Measurements from ENCODE around the gene PRAC2. TPM values are rescaled to one million over a fixed set of nuclear protein-coding genes. Genes with fewer than 3 reads are reported as not detected.

PRAC2 gene
- total RNA-seq, 1 experiment from 2014 or later: 0.76 TPM

- peak; percentile 13 for DNase-seq (ENCODE audit: low spot score)
These were observed 10.8 kb downstream of the PRAC2 start for GRCh38 chr17:48733632-48734328.

- no peak for DNase-seq (ENCODE audit: low spot score)
These were observed 11.5 kb downstream of the PRAC2 start for GRCh38 chr17:48734333-48735061.

DNA sequence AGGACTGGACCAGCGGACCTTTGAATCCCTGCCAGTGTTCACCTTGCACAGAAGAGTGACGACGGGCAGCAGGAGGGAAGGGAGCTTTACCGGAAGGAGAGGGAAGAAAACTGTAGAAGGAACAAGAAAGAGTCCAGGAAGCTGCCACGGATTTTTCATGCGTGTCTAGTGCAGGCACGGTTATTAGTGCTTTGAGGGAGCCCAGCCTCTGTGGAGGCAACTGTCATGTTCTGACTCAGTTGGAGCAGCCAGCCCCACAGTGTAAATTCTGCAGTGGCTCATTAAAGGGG is 12.0 kb downstream of the PRAC2 start:
- no peak for DNase-seq (ENCODE audit: low spot score)

GRCh38 chr17:48737330-48738043 is 14.5 kb downstream of the PRAC2 start:
- no peak for DNase-seq (ENCODE audit: low spot score)

DNA sequence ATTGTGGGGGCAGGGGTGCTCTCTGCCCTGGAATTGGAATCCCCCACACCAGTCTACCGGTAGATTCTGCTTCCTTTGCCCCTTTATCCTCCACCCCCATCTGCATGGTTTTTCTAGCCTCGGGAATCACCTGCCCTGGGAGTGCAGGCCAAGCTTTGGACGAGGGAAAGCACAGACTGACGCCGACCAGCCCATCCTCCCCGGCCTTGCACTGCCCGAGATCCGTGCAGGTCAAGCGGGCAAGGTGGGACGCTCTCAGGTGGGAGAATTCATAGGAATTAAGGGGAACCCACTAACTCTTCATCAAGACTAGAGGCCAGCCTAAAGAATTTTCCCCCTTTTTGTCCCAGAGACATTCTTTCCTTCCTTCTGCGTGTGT is 15.4 kb downstream of the PRAC2 start:
- no peak for DNase-seq (ENCODE audit: low spot score)

DNA sequence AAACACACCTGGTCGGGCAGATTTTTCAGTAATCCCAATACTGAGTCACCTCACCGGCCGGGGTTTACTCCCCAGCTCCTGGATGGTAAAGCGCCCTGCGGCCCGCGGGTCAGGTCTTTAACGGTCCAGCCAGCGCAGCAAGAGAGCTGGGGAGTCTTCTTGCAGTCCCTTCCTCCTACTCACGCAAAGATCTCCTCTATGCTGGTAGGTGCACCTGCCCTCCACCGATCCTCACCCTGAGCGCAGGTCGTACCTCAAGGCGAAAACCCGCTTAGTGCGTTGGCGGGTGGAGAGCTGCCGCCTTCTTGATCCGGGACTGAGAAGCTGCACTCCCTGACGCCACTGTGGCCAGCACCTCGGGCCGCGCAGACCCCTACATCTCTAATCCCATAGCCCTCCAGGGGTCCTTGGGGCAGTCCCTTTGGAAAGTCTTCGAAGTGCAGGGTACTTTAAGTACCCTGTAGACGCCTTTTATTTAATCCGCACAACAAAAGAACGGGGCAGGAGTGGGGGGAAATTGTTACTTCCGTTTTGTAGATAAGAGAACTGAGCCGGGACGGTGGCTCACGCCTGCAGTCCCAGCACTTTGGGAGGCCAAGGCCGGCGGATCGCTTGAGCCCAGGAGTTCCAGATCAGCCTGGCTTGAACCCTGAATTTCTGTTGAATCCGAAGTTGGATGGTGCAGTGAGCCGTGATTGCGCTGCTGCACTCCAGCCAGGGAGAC is 16.0 kb downstream of the PRAC2 start:
- DNase-seq (ENCODE audit: low spot score): no peak

- DNase-seq (ENCODE audit: low spot score): no peak
These were observed 17.6 kb downstream of the PRAC2 start for GRCh38 chr17:48740537-48740936.

- DNase-seq (ENCODE audit: low spot score): no peak
These were observed 22.6 kb downstream of the PRAC2 start for GRCh38 chr17:48745381-48746275.

DNA sequence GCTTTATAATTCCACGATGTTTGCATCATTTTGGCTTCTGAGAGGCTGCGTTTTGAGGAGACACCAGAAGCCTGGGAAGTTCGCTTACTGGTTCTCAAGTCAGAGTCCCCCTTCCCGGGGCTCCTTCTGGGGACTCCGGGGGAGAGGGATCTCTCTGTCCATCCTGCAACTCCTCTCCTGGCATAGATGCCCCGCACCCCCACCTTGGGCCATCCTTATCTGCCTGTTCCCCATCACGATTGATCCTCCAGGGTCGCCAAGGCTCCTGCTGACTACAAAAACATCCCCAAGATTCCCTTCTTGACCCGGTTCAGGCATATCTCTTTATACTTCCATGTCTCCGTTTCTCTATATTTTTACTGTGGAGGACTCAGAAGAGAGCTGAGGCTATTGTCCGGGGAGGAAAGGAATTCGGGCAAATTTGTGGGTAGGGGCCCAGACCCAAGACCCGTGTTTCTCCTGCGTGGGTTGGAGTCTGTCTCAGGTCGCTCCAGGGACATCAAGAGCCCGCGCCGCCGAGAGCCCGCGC is 24.0 kb downstream of the PRAC2 start:
- DNase-seq (ENCODE audit: low spot score): no peak

DNA sequence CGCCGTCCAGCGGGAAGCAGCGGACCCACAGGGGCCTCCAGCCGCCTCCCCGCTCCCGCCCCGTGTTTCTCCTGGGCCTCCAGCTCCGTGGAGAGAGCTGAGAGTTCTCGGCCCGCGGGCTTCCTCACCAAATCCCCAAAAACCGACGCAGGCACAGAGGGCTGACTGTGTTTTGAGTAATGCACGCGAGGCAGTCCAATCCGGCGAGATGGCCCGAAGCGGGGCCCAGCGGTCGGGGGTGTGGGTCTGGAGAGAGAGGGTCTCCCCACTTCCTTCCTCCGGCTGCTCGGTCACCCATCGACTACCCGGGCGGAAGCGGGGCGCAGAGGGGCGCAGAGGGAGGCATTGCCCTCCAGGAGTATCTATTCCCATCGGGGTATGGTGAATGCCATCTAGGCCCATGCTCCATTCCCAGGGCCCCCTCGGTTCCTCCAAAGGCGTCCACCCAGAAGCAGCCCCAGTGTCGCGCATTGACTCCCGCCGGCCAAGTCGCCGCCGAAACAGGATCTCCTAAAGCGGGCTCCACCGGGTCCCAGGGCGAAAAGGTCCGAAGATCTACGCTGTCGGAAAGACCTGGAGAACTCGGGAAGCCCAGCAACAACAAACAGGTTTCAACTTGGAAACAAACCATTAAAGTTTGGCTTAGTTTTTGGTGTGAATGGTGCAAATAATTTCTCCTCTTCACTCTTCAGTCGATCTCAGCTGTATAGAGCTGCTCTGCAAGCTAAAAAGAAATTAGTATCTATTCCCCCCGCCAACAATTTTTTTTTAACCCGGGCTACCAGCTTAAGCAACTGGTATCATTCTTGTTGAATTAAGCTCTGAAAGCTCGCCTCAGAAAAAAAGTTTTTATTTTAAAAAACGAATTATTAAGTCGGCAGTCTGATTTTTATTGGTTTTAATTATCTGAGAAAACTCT is 24.7 kb downstream of the PRAC2 start:
- no peak for DNase-seq (ENCODE audit: low spot score)

- no peak for DNase-seq (ENCODE audit: low spot score)
These were observed 26.0 kb downstream of the PRAC2 start for GRCh38 chr17:48748718-48749566.

- no peak for DNase-seq (ENCODE audit: low spot score)
These were observed 26.9 kb downstream of the PRAC2 start for GRCh38 chr17:48749621-48750553.

DNA sequence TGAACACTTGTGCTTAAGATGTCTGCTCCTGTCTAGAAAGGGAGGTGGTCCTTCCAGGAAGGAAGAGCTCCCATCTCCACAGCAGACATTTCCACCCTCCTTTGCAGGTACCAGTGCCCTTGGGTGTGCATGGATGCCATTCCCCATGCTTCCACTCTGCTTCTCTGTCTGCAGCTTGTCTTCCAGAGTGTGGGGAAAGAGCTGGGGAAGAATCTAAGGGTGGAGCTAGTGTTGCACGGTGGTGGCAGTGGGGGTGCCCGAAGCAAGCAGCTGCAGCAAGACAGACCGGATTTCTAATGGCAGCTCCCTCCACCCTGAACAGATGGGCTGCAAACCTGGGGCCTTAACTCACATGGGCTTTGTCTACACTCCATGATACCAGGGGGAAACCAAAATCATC is 28.2 kb downstream of the PRAC2 start:
- peak; percentile 46 for DNase-seq (ENCODE audit: low spot score)

DNA sequence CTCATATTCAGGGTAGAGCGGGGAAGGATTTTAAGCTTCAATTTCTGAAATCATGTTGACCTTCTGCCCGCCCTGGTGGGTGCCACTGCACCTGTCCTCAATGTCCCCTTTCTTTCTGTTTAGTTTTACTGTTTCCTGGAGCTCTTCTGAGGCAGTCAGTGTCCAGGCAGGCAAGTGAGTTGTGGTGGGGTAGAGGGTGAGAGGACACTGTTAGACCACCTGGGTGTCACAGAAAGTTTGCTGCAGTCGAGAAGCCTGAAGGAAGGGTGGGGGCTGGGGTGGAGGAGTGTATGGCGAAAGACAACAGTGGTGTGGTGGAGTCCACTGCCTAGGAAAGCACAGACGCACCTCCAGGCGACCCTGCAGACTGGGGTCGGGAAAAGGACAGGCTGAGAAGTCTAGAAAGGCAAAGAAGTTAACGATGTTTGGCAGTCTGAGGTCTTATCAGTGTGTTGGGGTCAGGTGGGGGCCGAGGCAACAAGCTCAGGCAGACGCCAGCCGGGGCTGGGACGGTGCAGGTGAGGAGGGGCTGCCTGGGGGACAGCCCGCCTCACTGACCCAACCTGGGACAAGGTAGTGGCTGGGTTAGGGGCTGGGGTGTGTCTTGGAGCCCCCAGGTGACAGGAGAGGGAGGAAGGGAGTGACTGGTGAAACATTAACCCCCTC is 28.9 kb downstream of the PRAC2 start:
- DNase-seq (ENCODE audit: low spot score): no peak

DNA sequence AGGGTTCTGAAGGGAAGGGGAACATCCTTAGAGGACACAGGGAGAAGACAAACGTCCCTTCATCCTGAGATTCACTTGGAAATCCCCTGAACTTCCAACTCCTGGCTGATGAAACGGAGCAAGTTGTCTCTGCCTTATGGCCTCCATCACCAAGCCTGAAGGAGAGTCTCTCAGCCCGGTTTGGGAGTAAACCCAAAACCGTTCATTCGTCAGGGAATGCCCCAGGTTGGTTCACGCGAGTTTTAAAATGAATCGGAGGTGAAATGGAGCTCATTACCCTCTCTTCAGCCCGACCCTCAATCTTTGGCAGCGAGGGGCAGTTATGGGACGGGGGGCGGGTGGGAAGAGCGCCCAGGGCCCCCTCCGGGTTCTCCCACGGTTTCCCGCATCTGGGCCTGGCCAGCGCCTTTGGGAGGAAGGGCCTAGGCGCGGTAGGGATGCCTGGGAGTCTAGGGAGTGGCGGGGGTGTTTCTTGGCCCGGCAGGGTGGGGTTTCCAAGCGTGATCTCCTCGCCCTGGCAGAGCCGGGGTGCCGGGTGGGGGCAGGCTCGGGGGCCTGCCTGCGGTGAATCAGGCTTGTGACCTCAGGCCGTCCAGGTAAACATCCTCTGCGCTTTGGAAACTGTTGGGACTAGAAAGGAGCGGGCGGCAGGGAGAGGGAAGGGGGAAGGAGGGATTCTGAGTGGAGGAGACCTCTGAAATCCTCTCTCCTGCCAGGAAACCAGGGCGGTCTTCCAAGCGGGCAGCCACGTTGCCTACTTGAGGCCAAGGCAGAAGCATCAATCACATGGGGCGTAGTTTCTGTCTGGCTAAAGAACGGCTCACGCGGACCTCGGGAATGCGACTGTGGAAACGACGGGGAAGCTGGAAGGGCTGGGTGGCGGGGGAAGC is 29.7 kb downstream of the PRAC2 start:
- no peak for DNase-seq (ENCODE audit: low spot score)
